SK-N-SH (cell line): ENCODE measurements around the gene ANKRD1. TPM values are rescaled to one million over a fixed set of nuclear protein-coding genes. Genes with fewer than 3 reads are reported as not detected.

Experiments
- CTCF ChIA-PET: fragments of 300-600, 350-600 bp; formaldehyde crosslinking; extraction: SDS; loops from one replicate; lab custom pipeline; 2021; lab: Yijun Ruan, JAX
- POLR2A ChIA-PET: fragments of 350-600 bp; sonication (Branson Sonifier 250); formaldehyde crosslinking; extraction: SDS; loops from one replicate; lab custom pipeline; 2020; ENCODE audit warnings: antibody characterized with exemption, inconsistent platforms; lab: Yijun Ruan, JAX
- DNase-seq: peaks from one replicate; pipeline ENCODE4 v3.0.0; 2012
- H2AFZ ChIP-seq: fragments of 200-600 bp; sonication (generic); 2 replicates; pipeline ENCODE4 v1.8.1; 2016; ENCODE audit warnings: antibody characterized with exemption, mild to moderate bottlenecking, low read depth
- H3F3A ChIP-seq: fragments of 200-600 bp; sonication (generic); replicated peaks from 2 replicates; pipeline ENCODE3; 2016; ENCODE audit warnings: antibody characterized with exemption, mild to moderate bottlenecking; ENCODE audit not compliant: insufficient read depth
- H3K27ac ChIP-seq, 2 experiments: fragments of 200-500 bp in 1 of 2; fragments of 200-600 bp in 1 of 2; sonication (Bioruptor generic) in 1 of 2; sonication (generic), shearing (Covaris generic) in 1 of 2; 2 replicates each; pipeline versions ENCODE4 v1.5.1 to v1.6.1; 2014 to 2016; ENCODE audit warnings: low read depth in 2 of 2, inconsistent platforms in 1 of 2, low read length in 1 of 2, mild to moderate bottlenecking in 1 of 2, mixed read lengths in 1 of 2
- H3K27me3 ChIP-seq: fragments of 200-600 bp; sonication (generic), shearing (Covaris generic); 2 replicates; pipeline ENCODE4 v1.6.1; 2016; ENCODE audit warnings: mixed run types; ENCODE audit not compliant: insufficient read depth
- H3K36me3 ChIP-seq, 2 experiments: fragments of 200-500 bp in 1 of 2; fragments of 200-600 bp in 1 of 2; sonication (Bioruptor generic) in 1 of 2; sonication (generic) in 1 of 2; replicated peaks in 1 of 2; 2 replicates each; pipeline versions ENCODE3 to v1.5.1; 2014 to 2016; ENCODE audit warnings: low read length in 1 of 2, mild to moderate bottlenecking in 1 of 2; ENCODE audit not compliant: insufficient read depth in 2 of 2, control insufficient read depth in 1 of 2
- H3K4me1 ChIP-seq, 2 experiments: fragments of 200-500 bp in 1 of 2; fragments of 200-600 bp in 1 of 2; sonication (Bioruptor generic) in 1 of 2; sonication (generic), shearing (Covaris generic) in 1 of 2; 2 replicates each; pipeline versions ENCODE4 v1.5.1 to v1.6.1; 2014 to 2016; ENCODE audit warnings: low read depth in 1 of 2, low read length in 1 of 2, mixed run types in 1 of 2; ENCODE audit not compliant: insufficient read depth in 2 of 2, control insufficient read depth in 1 of 2
- H3K4me2 ChIP-seq: fragments of 200-600 bp; sonication (generic), shearing (Covaris generic); 2 replicates; pipeline ENCODE4 v1.6.1; 2017; ENCODE audit warnings: mixed run types
- H3K4me3 ChIP-seq, 2 experiments: fragments of 200-500 bp in 1 of 2; fragments of 200-600 bp in 1 of 2; sonication (Bioruptor generic) in 1 of 2; sonication (generic), shearing (Covaris generic) in 1 of 2; 2 replicates each; pipeline versions ENCODE4 v1.5.1 to v1.8.1; 2014 to 2016; ENCODE audit warnings: low read depth in 2 of 2, inconsistent platforms in 1 of 2, low read length in 1 of 2, mild to moderate bottlenecking in 1 of 2, mixed read lengths in 1 of 2, moderate library complexity in 1 of 2
- H3K79me2 ChIP-seq: fragments of 200-600 bp; sonication (generic); 2 replicates; pipeline ENCODE4 v1.8.1; 2017; ENCODE audit warnings: mild to moderate bottlenecking; ENCODE audit not compliant: insufficient read depth
- H3K9ac ChIP-seq: fragments of 200-600 bp; sonication (generic); 2 replicates; pipeline ENCODE4 v1.6.1; 2017; ENCODE audit warnings: mixed run types
- H3K9me2 ChIP-seq: fragments of 200-600 bp; sonication (generic); 2 replicates; pipeline ENCODE4 v1.6.1; 2017; ENCODE audit warnings: mixed run types
- H3K9me3 ChIP-seq: fragments of 200-600 bp; sonication (generic); 2 replicates; pipeline ENCODE4 v1.6.1; 2017; ENCODE audit warnings: mixed run types, mild to moderate bottlenecking, moderate library complexity
- H4K20me1 ChIP-seq: fragments of 200-600 bp; sonication (generic); 2 replicates; pipeline ENCODE4 v1.6.1; 2017; ENCODE audit warnings: mild to moderate bottlenecking, mixed run types; ENCODE audit not compliant: insufficient read depth
- CHD2 ChIP-seq: fragments of 150-350 bp; IDR thresholded peaks from 2 replicates; pipeline ENCODE4 v1.6.1; 2018; ENCODE audit warnings: low read length; ENCODE audit not compliant: partially characterized antibody
- EZH2phosphoT487 ChIP-seq: fragments of 200-600 bp; sonication (generic); IDR thresholded peaks from 2 replicates; pipeline ENCODE4 v1.6.1; 2017; ENCODE audit warnings: low read depth, mixed run types, mild to moderate bottlenecking, antibody characterized with exemption, moderate library complexity, borderline replicate concordance
- FOXM1 ChIP-seq: IDR thresholded peaks from 2 replicates; pipeline ENCODE4 v1.4.0; 2012; ENCODE audit warnings: low read depth, mild to moderate bottlenecking
- GABPA ChIP-seq: IDR thresholded peaks from 2 replicates; pipeline ENCODE4 v1.4.0; 2012; ENCODE audit warnings: low read depth, mild to moderate bottlenecking
- JUND ChIP-seq: IDR thresholded peaks from 2 replicates; pipeline ENCODE4 v1.4.0; 2012
- MEF2A ChIP-seq: IDR thresholded peaks from 2 replicates; pipeline ENCODE4 v1.4.0; 2012; ENCODE audit warnings: low read depth, borderline replicate concordance
- NRF1 ChIP-seq: IDR thresholded peaks from 2 replicates; pipeline ENCODE4 v1.6.1; 2012; ENCODE audit warnings: low read depth, mild to moderate bottlenecking, low read length
- POLR2AphosphoS5 ChIP-seq: IDR thresholded peaks from 2 replicates; pipeline ENCODE4 v1.6.1; 2012; ENCODE audit warnings: low read depth, low read length
- RAD21 ChIP-seq: IDR thresholded peaks from 2 replicates; pipeline ENCODE4 v1.6.1; 2012; ENCODE audit warnings: mild to moderate bottlenecking, low read length
- SMC3 ChIP-seq: IDR thresholded peaks from 2 replicates; pipeline ENCODE4 v1.6.1; 2012; ENCODE audit warnings: low read depth, low read length, improper control_type of control experiment
- TAF1 ChIP-seq: IDR thresholded peaks from 2 replicates; pipeline ENCODE4 v1.6.1; 2012; ENCODE audit warnings: low read depth, mild to moderate bottlenecking, low read length, moderate library complexity, borderline replicate concordance
- TCF12 ChIP-seq: IDR thresholded peaks from 2 replicates; pipeline ENCODE4 v1.4.0; 2012
- TEAD4 ChIP-seq: IDR thresholded peaks from 2 replicates; pipeline ENCODE4 v1.4.0; 2012; ENCODE audit warnings: mild to moderate bottlenecking, borderline replicate concordance; ENCODE audit not compliant: insufficient read depth
- WGBS: methylation state at CpG from one replicate; pipeline ENCODE4 v1.1.6; 2017; ENCODE audit warnings: low lambda C conversion rate; 5-methylcytosine and 5-hydroxymethylcytosine counted together
- polyA plus RNA-seq, 3 experiments: library from polyadenylated mRNA; depleted of rRNA; stranded (reverse); fragments of >200 nt; gene quantifications; 2 replicates each; pipeline ENCODE4 v1.2.3, GENCODE V29; 2012
- TF ChIP-seq, protein P1 (sequence below): IDR thresholded peaks from 2 replicates; pipeline ENCODE4; 2012
- TF ChIP-seq, protein P2 (sequence below): fragments of 200-600 bp; sonication (generic); IDR thresholded peaks from 2 replicates; pipeline ENCODE4 v1.6.1; 2017; ENCODE audit warnings: antibody characterized with exemption, mild to moderate bottlenecking, moderate library complexity
- TF ChIP-seq, protein P3 (sequence below): IDR thresholded peaks from 2 replicates; pipeline ENCODE4 v1.6.1; 2012; ENCODE audit warnings: mild to moderate bottlenecking, low read depth, low read length, moderate library complexity
- TF ChIP-seq, protein P4 (sequence below): fragments of 150-350 bp; IDR thresholded peaks from 2 replicates; pipeline ENCODE4 v1.6.1; 2016; ENCODE audit warnings: mild to moderate bottlenecking, low read depth, low read length

Gene ANKRD1
- polyA plus RNA-seq, 1 of the 3 experiments (the other 2 are of a cell fraction) = 41.7 TPM

DNA sequence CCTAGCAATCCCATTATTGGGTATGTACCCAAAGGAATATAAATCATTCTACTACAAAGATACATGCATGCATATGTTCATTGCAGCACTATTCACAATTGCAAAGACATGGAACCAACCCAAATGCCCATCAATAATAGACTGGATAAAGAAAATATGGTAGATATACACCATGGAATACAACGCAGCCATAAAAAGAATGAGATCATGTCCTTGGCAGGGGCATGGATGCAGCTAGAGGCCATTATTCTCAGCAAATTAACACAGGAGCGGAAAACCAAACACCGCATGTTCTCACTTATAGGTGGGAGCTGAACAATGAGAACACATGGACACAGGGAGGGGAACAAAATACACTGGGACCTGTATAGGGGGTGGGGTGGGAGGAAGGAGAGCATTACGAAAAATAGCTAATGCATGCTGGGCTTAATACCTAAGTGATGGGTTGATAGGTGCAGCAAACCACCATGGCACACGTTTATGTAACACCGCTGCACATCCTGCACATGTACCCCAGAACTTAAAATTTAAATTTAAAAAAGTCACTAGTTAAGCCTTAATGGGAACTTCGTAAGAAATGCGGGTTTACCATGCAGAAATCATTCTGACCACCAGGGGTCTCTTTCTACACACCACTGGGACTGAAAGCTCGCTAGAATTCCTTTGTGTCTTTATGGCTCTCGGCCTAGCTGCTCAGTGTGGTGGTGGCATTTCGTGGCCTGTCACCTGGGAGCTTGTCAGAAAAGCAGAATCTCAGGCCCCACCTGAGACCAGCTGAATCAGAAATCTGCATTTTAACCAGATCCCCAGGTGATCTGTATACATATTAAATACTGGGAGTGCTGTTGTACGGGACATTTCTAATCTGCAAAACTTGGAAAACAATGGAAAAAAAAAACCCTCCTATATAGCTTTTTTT, 9.5 kb downstream of the ANKRD1 start:
- Histone ChIP-seq H3K4me1 (peaks cover 2 to 4% of the 10 kb centered on the region in 2 experiments; a peak in 1 of 4 replicates), H4K20me1 (no peaks in the 10 kb centered on the region), H3K27me3 (no peaks in the 10 kb centered on the region), H3K9me2 (no peaks in the 10 kb centered on the region), H3K36me3 (peaks cover 5 to 23% of the 10 kb centered on the region in 2 experiments), H3K4me3 (no peak overlapping the region; a peak in 1 of 4 replicates), H3K4me2 (no peak overlapping the region), H3F3A (peaks cover 48% of the 10 kb centered on the region), H3K9ac (no peak overlapping the region), H3K79me2 (no peaks in the 10 kb centered on the region), H3K27ac (peak overlapping the region; percentile 30 to 67; a peak in 1 of 4 replicates), H2AFZ (no peak overlapping the region), H3K9me3 (no peaks in the 10 kb centered on the region)
- ChIA-PET CTCF (interaction anchor here (0.6 to 7.6 kb wide), 70 partner anchors 8 to 1001 kb away, joined by 3 to 124 read pairs (median 4); partner anchors contain the start of genes HTR7, PCGF5 and RPP30), POLR2A (no interaction called here)
- 37% methylated on average over 12 of the region's 12 CpGs for WGBS
- peak; percentile 56 for DNase-seq
- TF ChIP-seq JUND = no peak
- no peak for TF ChIP-seq TCF12
- TF ChIP-seq CHD2 = peak; percentile 54
- peak; percentile 21; the same call in 1 of the 2 replicates for TF ChIP-seq POLR2AphosphoS5
- TF ChIP-seq SMC3 = peak; percentile 93
- peak; percentile 96 for TF ChIP-seq RAD21
- TF ChIP-seq, protein P1, sequence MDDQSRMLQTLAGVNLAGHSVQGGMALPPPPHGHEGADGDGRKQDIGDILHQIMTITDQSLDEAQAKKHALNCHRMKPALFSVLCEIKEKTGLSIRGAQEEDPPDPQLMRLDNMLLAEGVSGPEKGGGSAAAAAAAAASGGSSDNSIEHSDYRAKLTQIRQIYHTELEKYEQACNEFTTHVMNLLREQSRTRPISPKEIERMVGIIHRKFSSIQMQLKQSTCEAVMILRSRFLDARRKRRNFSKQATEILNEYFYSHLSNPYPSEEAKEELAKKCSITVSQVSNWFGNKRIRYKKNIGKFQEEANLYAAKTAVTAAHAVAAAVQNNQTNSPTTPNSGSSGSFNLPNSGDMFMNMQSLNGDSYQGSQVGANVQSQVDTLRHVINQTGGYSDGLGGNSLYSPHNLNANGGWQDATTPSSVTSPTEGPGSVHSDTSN = peak; percentile 19
- TF ChIP-seq, protein P2, sequence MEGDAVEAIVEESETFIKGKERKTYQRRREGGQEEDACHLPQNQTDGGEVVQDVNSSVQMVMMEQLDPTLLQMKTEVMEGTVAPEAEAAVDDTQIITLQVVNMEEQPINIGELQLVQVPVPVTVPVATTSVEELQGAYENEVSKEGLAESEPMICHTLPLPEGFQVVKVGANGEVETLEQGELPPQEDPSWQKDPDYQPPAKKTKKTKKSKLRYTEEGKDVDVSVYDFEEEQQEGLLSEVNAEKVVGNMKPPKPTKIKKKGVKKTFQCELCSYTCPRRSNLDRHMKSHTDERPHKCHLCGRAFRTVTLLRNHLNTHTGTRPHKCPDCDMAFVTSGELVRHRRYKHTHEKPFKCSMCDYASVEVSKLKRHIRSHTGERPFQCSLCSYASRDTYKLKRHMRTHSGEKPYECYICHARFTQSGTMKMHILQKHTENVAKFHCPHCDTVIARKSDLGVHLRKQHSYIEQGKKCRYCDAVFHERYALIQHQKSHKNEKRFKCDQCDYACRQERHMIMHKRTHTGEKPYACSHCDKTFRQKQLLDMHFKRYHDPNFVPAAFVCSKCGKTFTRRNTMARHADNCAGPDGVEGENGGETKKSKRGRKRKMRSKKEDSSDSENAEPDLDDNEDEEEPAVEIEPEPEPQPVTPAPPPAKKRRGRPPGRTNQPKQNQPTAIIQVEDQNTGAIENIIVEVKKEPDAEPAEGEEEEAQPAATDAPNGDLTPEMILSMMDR = peak; percentile 92
- TF ChIP-seq, all 33 proteins: peak for 6

DNA sequence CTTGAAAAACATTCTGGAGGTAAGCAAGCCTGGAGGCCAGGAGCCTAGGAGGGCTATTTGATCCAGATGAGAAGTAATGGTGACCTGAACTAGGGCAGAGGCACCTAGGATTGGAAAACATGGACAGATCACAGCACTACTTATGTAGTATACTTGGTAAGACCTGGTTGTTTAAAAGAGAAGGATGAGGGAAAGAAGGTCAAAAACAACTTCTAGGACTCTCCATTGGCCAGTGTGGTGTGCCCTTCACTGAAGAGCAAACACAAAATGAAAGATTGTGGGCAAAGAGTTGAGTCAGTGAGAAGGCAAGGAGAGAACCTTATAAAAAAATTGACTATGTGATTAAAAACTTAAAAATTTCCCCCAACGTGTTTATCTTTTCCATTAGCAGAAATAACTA, 14.3 kb downstream of the ANKRD1 start:
- H3F3A ChIP-seq = peaks cover 12% of the 10 kb centered on the region
- H3K9ac ChIP-seq = no peak overlapping the region
- no peaks in the 10 kb centered on the region for H3K9me3 ChIP-seq
- H3K9me2 ChIP-seq = no peaks in the 10 kb centered on the region
- WGBS = 90% methylated on average over 1 of the region's 1 CpG
- H3K27me3 ChIP-seq = no peaks in the 10 kb centered on the region
- no peak overlapping the region for H3K4me2 ChIP-seq
- no peak for DNase-seq
- H3K27ac ChIP-seq = no peak overlapping the region
- H3K4me3 ChIP-seq = no peak overlapping the region
- H3K4me1 ChIP-seq = no peaks in the 10 kb centered on the region; a peak in 1 of 4 replicates
- no peaks in the 10 kb centered on the region for H4K20me1 ChIP-seq
- H3K79me2 ChIP-seq = no peaks in the 10 kb centered on the region
- H2AFZ ChIP-seq = no peak overlapping the region
- CTCF ChIA-PET = no interaction called here
- POLR2A ChIA-PET = no interaction called here
- H3K36me3 ChIP-seq = peaks cover 16 to 20% of the 10 kb centered on the region in 2 experiments
- TF ChIP-seq NRF1 (no peak), MEF2A (no peak), EZH2phosphoT487 (no peak), POLR2AphosphoS5 (no peak), FOXM1 (no peak), TEAD4 (no peak), TAF1 (no peak), GABPA (no peak)
- TF ChIP-seq, protein P3, sequence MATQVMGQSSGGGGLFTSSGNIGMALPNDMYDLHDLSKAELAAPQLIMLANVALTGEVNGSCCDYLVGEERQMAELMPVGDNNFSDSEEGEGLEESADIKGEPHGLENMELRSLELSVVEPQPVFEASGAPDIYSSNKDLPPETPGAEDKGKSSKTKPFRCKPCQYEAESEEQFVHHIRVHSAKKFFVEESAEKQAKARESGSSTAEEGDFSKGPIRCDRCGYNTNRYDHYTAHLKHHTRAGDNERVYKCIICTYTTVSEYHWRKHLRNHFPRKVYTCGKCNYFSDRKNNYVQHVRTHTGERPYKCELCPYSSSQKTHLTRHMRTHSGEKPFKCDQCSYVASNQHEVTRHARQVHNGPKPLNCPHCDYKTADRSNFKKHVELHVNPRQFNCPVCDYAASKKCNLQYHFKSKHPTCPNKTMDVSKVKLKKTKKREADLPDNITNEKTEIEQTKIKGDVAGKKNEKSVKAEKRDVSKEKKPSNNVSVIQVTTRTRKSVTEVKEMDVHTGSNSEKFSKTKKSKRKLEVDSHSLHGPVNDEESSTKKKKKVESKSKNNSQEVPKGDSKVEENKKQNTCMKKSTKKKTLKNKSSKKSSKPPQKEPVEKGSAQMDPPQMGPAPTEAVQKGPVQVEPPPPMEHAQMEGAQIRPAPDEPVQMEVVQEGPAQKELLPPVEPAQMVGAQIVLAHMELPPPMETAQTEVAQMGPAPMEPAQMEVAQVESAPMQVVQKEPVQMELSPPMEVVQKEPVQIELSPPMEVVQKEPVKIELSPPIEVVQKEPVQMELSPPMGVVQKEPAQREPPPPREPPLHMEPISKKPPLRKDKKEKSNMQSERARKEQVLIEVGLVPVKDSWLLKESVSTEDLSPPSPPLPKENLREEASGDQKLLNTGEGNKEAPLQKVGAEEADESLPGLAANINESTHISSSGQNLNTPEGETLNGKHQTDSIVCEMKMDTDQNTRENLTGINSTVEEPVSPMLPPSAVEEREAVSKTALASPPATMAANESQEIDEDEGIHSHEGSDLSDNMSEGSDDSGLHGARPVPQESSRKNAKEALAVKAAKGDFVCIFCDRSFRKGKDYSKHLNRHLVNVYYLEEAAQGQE = no peak
- TF ChIP-seq, protein P4, sequence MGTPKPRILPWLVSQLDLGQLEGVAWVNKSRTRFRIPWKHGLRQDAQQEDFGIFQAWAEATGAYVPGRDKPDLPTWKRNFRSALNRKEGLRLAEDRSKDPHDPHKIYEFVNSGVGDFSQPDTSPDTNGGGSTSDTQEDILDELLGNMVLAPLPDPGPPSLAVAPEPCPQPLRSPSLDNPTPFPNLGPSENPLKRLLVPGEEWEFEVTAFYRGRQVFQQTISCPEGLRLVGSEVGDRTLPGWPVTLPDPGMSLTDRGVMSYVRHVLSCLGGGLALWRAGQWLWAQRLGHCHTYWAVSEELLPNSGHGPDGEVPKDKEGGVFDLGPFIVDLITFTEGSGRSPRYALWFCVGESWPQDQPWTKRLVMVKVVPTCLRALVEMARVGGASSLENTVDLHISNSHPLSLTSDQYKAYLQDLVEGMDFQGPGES = no peak
- TF ChIP-seq, protein P1 = no peak
